B cell (primary cell): ENCODE results near the gene RPL13. TPM values are rescaled to one million over a fixed set of nuclear protein-coding genes. Genes with fewer than 3 reads are reported as not detected.

Experiments used
- ATAC-seq: fragments of 200-7000 bp; cut with Tn5 transposase; one replicate; pipeline ENCODE4 v1.10.0; 2021; ENCODE audit warnings: low read depth, mild to moderate bottlenecking, moderate number of reproducible peaks, moderate library complexity
- CTCF ChIA-PET: fragments of 350-600 bp; sonication (Branson Sonifier 250); formaldehyde crosslinking; loops from one replicate; lab custom pipeline; 2021; ENCODE audit warnings: antibody characterized with exemption, inconsistent platforms; lab: Charles Lee
- POLR2A ChIA-PET: fragments of 350-600 bp; sonication (Branson Sonifier 250); formaldehyde crosslinking; loops from one replicate; lab custom pipeline; 2021; ENCODE audit warnings: antibody characterized with exemption; lab: Charles Lee
- DNase-seq: peaks from one replicate; pipeline ENCODE4 v3.0.0; 2013
- H2AFZ ChIP-seq: 2 replicates; pipeline ENCODE4 v1.6.1; 2012; ENCODE audit warnings: mild to moderate bottlenecking, low read depth, low read length; ENCODE audit not compliant: insufficient read depth, poor library complexity, severe bottlenecking
- H3K27ac ChIP-seq, 2 donors: 1 replicate in 1 of 2; 2 replicates in 1 of 2; pipeline ENCODE4 v1.5.1; 2012 to 2013; ENCODE audit warnings: low read length in 2 of 2, mild to moderate bottlenecking in 2 of 2, moderate library complexity in 1 of 2
- H3K27me3 ChIP-seq, 4 experiments: fragments of 200-600 bp in 1 of 4; sonication (generic) in 1 of 4; replicated peaks in 1 of 4; 1 replicate in 2 of 4; 2 replicates in 2 of 4; pipeline versions ENCODE4 v1.6.1 to v1.7.0; 2013 to 2016; ENCODE audit warnings: low read length in 3 of 4, mild to moderate bottlenecking in 2 of 4, mixed read lengths in 1 of 4, moderate library complexity in 1 of 4; ENCODE audit not compliant: insufficient read depth in 4 of 4, control insufficient read depth in 3 of 4; ENCODE audit errors: control extremely low read depth in 1 of 4
- H3K36me3 ChIP-seq, 2 experiments: replicated peaks in 1 of 2; 1 replicate in 1 of 2; 2 replicates in 1 of 2; pipeline versions ENCODE4 v1.6.1 to v1.7.1; 2013; ENCODE audit warnings: low read length in 1 of 2; ENCODE audit not compliant: insufficient read depth in 2 of 2, control insufficient read depth in 1 of 2; ENCODE audit errors: control extremely low read depth in 1 of 2, extremely low read depth in 1 of 2
- H3K4me1 ChIP-seq, 2 donors: fragments of 200-600 bp in 1 of 2; sonication (generic) in 1 of 2; 1 replicate in 1 of 2; 2 replicates in 1 of 2; pipeline versions ENCODE4 v1.5.1 to v1.6.1; 2013 to 2017; ENCODE audit warnings: low read length in 2 of 2; ENCODE audit not compliant: control insufficient read depth in 2 of 2, insufficient read depth in 2 of 2
- H3K4me2 ChIP-seq: replicated peaks from 2 replicates; pipeline ENCODE3; 2012; ENCODE audit warnings: mild to moderate bottlenecking, low read depth, low read length; ENCODE audit not compliant: poor library complexity, severe bottlenecking
- H3K4me3 ChIP-seq, 5 experiments: fragments of 200-600 bp in 1 of 5; sonication (generic) in 1 of 5; 1 replicate in 3 of 5; 2 replicates in 2 of 5; pipeline versions ENCODE4 v1.5.1 to v1.7.0; 2011 to 2016; ENCODE audit warnings: low read length in 4 of 5, mild to moderate bottlenecking in 4 of 5, low read depth in 2 of 5, control low read depth in 1 of 5, moderate library complexity in 1 of 5; ENCODE audit not compliant: insufficient read depth in 1 of 5; ENCODE audit errors: control extremely low read depth in 1 of 5, extremely low read depth in 1 of 5
- H3K79me2 ChIP-seq: fragments of 200-600 bp; sonication (generic); one replicate; pipeline ENCODE4 v1.6.0; 2016; ENCODE audit warnings: low read length; ENCODE audit not compliant: control insufficient read depth, insufficient read depth
- H3K9ac ChIP-seq: fragments of 200-600 bp; sonication (generic); 2 replicates; pipeline ENCODE4 v1.6.1; 2017; ENCODE audit warnings: mild to moderate bottlenecking, low read length, moderate library complexity
- H3K9me3 ChIP-seq, 3 donors: one replicate each; pipeline versions ENCODE4 v1.6.1 to v1.7.1; 2013; ENCODE audit warnings: low read length in 2 of 3; ENCODE audit not compliant: control insufficient read depth in 2 of 3, insufficient read depth in 1 of 3; ENCODE audit errors: control extremely low read depth in 1 of 3
- H4K20me1 ChIP-seq: 2 replicates; pipeline ENCODE4 v1.6.0; 2012; ENCODE audit warnings: mild to moderate bottlenecking, low read length; ENCODE audit not compliant: insufficient read depth, control insufficient read depth, poor library complexity, severe bottlenecking
- H3K27ac Mint-ChIP-seq: one replicate; pipeline ENCODE4 v1.8.0; 2021; ENCODE audit warnings: mixed read lengths
- H3K27me3 Mint-ChIP-seq: one replicate; pipeline ENCODE4 v1.8.0; 2021; ENCODE audit warnings: mixed read lengths
- H3K4me1 Mint-ChIP-seq: one replicate; pipeline ENCODE4 v1.8.0; 2021; ENCODE audit warnings: mixed read lengths
- H3K4me3 Mint-ChIP-seq: one replicate; pipeline ENCODE4 v1.8.0; 2021; ENCODE audit warnings: mixed read lengths
- H3K9me3 Mint-ChIP-seq: one replicate; pipeline ENCODE4 v1.8.0; 2022; ENCODE audit warnings: mixed read lengths; ENCODE audit not compliant: insufficient read depth
- EZH2 ChIP-seq: IDR thresholded peaks from 2 replicates; pipeline ENCODE4 v1.6.1; 2012; ENCODE audit warnings: borderline replicate concordance, low read depth, mild to moderate bottlenecking, moderate library complexity, low read length; ENCODE audit not compliant: insufficient read depth, poor library complexity, severe bottlenecking
- WGBS: methylation state at CpG from one replicate; pipeline ENCODE4 v1.1.5; 2013; ENCODE audit warnings: missing lambda C conversion rate; ENCODE audit not compliant: insufficient coverage; 5-methylcytosine and 5-hydroxymethylcytosine counted together
- intact Hi-C: fragments of 100-400 bp; cut with micrococcal nuclease; formaldehyde crosslinking; loops from one replicate; pipeline ENCODE4 v1.10.0; 2022
- polyA plus RNA-seq: library from polyadenylated mRNA; depleted of rRNA; stranded (reverse); fragments of >200 nt; gene quantifications from 2 replicates; pipeline ENCODE4 v1.2.3, GENCODE V29; 2012
- total RNA-seq, 2 donors: library from RNA; stranded (reverse); fragments of 120-200 nt in 1 of 2; gene quantifications; 1 replicate in 1 of 2; 2 replicates in 1 of 2; pipeline versions ENCODE4 v1.2.3 to v1.2.4, GENCODE V29; 2013 to 2022
- TF ChIP-seq, protein P1 (sequence below): fragments of 200-600 bp; IDR thresholded peaks from one replicate; pipeline ENCODE4 v1.8.0; 2022; ENCODE audit warnings: antibody characterized with exemption, mild to moderate bottlenecking

RPL13 gene
- total and polyA plus RNA-seq, 2 donors (not counting 1 experiment from before 2014, with no cell fraction given), result 3,184 to 11,676 TPM

DNA sequence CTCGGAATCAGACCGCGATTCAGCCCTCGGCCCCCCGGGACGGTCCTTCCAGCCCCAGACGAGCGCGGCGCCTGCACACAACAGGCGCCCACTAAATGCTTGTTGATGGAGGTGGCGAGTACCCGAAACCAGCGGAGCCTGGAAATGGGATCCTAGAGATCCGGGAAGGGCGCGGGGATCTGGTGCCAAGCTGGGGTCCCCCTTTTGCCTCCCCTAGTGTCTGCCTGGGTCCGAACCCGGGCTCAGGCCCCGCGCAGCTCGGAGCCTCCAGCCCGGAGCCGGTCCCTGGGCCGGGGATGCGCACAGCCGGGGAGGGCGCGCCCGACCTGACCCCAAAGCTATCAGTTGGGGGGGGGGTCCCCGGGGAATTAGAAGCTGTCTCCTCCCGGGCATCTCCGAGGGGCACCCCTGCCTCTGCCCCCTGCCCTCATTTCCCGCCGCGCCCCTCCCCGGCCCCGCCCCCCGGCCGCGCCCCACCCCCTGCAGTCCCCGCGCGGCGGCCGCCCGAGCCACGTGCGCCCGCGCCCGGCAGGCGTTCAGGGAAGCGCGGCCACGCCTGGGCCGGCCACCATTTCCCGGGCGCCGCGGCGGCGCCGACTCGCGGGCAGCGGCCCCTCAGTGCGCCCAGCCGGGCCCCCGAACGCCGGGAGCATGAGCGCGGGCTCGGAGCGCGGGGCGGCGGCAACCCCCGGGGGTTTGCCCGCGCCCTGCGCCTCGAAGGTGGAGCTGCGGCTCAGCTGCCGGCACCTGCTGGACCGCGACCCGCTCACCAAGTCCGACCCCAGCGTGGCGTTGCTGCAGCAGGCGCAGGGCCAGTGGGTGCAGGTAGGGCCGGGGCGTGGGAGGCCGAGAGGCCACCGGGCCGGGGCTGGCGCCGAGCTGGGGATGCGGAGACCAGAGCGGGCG is 15.0 kb downstream of the RPL13 start, which contains the start of gene CPNE7:
CPNE7 (plus strand) TSS at position 512 of the 906 bp plus-strand sequence; CDS start at position 652, 140 bp downstream.
- H3K9ac ChIP-seq, result peak within 1 kb of the TSS; percentile 60
- peak within 1 kb of the TSS; percentile 78 for H3K4me3 Mint-ChIP-seq
- H3K4me1 Mint-ChIP-seq, result peaks cover 16% of the 10 kb centered on the region
- ChIA-PET CTCF (no interaction called here), POLR2A (interaction anchor here (1.3 kb wide), 1 partner anchor 12 kb away, joined by 9 read pairs; no protein-coding TSS in a partner anchor)
- peaks cover 0 to 22% (median 5%) of the 10 kb centered on the region in 4 experiments for H3K27me3 ChIP-seq
- no peak within 1 kb of the TSS for H3K27ac ChIP-seq
- DNase-seq (peak; percentile 61), ATAC-seq (peak; percentile 44)
- intact Hi-C loops, result no loop called here
- H3K4me1 ChIP-seq, result peaks cover 29 to 30% of the 10 kb centered on the region in 2 donors
- 2% methylated on average over 97 of the region's 103 CpGs for WGBS
- no peaks in the 10 kb centered on the region for H3K9me3 Mint-ChIP-seq
- no peak within 1 kb of the TSS for H3K27ac Mint-ChIP-seq
- H3K79me2 ChIP-seq, result no peaks in the 10 kb centered on the region
- no peaks in the 10 kb centered on the region for H3K36me3 ChIP-seq
- H3K9me3 ChIP-seq, result no peaks in the 10 kb centered on the region
- peak within 1 kb of the TSS; percentile 94 for H3K4me2 ChIP-seq
- peak within 1 kb of the TSS in 4 of 5 experiments; percentile 35 to 56 (median 52) for H3K4me3 ChIP-seq
- peaks cover 14% of the 10 kb centered on the region for H3K27me3 Mint-ChIP-seq
- peaks cover 4% of the 10 kb centered on the region for H4K20me1 ChIP-seq
- H2AFZ ChIP-seq, result peak within 1 kb of the TSS; percentile 71
- TF ChIP-seq, protein P1, sequence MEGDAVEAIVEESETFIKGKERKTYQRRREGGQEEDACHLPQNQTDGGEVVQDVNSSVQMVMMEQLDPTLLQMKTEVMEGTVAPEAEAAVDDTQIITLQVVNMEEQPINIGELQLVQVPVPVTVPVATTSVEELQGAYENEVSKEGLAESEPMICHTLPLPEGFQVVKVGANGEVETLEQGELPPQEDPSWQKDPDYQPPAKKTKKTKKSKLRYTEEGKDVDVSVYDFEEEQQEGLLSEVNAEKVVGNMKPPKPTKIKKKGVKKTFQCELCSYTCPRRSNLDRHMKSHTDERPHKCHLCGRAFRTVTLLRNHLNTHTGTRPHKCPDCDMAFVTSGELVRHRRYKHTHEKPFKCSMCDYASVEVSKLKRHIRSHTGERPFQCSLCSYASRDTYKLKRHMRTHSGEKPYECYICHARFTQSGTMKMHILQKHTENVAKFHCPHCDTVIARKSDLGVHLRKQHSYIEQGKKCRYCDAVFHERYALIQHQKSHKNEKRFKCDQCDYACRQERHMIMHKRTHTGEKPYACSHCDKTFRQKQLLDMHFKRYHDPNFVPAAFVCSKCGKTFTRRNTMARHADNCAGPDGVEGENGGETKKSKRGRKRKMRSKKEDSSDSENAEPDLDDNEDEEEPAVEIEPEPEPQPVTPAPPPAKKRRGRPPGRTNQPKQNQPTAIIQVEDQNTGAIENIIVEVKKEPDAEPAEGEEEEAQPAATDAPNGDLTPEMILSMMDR, result no peak
- TF ChIP-seq EZH2, result no peak
